PC-3 (cell line): ENCODE measurements around the gene FSTL4. TPM values are rescaled to one million over a fixed set of nuclear protein-coding genes. Genes with fewer than 3 reads are reported as not detected.

ENCODE experiments used
- ATAC-seq: fragments of 200-7000 bp; cut with Tn5 transposase; 2 replicates; pipeline ENCODE4 v1.9.1; 2020; ENCODE audit warnings: mild to moderate bottlenecking, moderate library complexity
- BruUV-seq: library from RNA; stranded (reverse); fragments of 400-500 nt; replicated peaks from 2 replicates; lab custom pipeline; 2021; lab: Mats Ljungman, UMichigan
- CTCF ChIA-PET: fragments of 300-600 bp; sonication (Branson Sonifier 250); formaldehyde crosslinking; loops from one replicate; lab custom pipeline; 2022; ENCODE audit warnings: antibody characterized with exemption; lab: Charles Lee
- POLR2A ChIA-PET: fragments of 300-600 bp; sonication (Branson Sonifier 250); formaldehyde crosslinking; loops from one replicate; lab custom pipeline; 2022; ENCODE audit warnings: antibody characterized with exemption; ENCODE audit not compliant: unreplicated experiment; lab: Charles Lee
- DNase-seq: peaks from one replicate; pipeline ENCODE4 v3.0.0-alpha.2; 2015
- H2AFZ ChIP-seq: fragments of 300-600 bp; sonication (generic); 2 replicates; pipeline ENCODE4 v1.6.0; 2016; ENCODE audit warnings: antibody characterized with exemption, low read length
- H3F3A ChIP-seq: fragments of 300-600 bp; sonication (generic); one replicate; pipeline ENCODE4 v1.6.0; 2017; ENCODE audit warnings: antibody characterized with exemption, low read length, control low read depth, mild to moderate bottlenecking; ENCODE audit not compliant: unreplicated experiment
- H3K27ac ChIP-seq: fragments of 300-600 bp; sonication (generic); 2 replicates; pipeline ENCODE4 v1.5.1; 2016; ENCODE audit warnings: mild to moderate bottlenecking, low read length
- H3K27me3 ChIP-seq: fragments of 300-600 bp; sonication (generic); 2 replicates; pipeline ENCODE4 v1.6.1; 2016; ENCODE audit warnings: low read length, mixed read lengths
- H3K36me3 ChIP-seq: fragments of 300-600 bp; sonication (generic); 2 replicates; pipeline ENCODE4 v1.6.1; 2016; ENCODE audit warnings: low read depth, mixed run types, low read length, mixed read lengths
- H3K4me1 ChIP-seq: fragments of 300-600 bp; sonication (generic); 2 replicates; pipeline ENCODE4 v1.5.1; 2016; ENCODE audit warnings: low read length; ENCODE audit not compliant: insufficient read depth
- H3K4me2 ChIP-seq: fragments of 300-600 bp; sonication (generic); 2 replicates; pipeline ENCODE4 v1.6.0; 2016; ENCODE audit warnings: low read length
- H3K4me3 ChIP-seq: fragments of 300-600 bp; sonication (generic); 2 replicates; pipeline ENCODE4 v1.5.1; 2016; ENCODE audit warnings: mild to moderate bottlenecking, low read length, mixed read lengths
- H3K79me2 ChIP-seq: fragments of 300-600 bp; sonication (generic); 2 replicates; pipeline ENCODE4 v1.6.1; 2017; ENCODE audit warnings: low read length, mixed read lengths
- H3K9ac ChIP-seq: fragments of 300-600 bp; sonication (generic); 2 replicates; pipeline ENCODE4 v1.6.0; 2016; ENCODE audit warnings: mild to moderate bottlenecking, low read length
- H3K9me2 ChIP-seq: fragments of 300-600 bp; sonication (generic); replicated peaks from 2 replicates; pipeline ENCODE4 v1.6.1; 2016; ENCODE audit warnings: mixed run types, low read length, mixed read lengths
- H3K9me3 ChIP-seq: fragments of 300-600 bp; sonication (generic); 2 replicates; pipeline ENCODE4 v1.6.1; 2016; ENCODE audit warnings: low read length, mixed read lengths
- H4K20me1 ChIP-seq: fragments of 300-600 bp; sonication (generic); 2 replicates; pipeline ENCODE4 v1.6.1; 2016; ENCODE audit warnings: low read length, mixed read lengths
- CTCF ChIP-seq: fragments of 300-600 bp; sonication (generic); conservative IDR thresholded peaks from 2 replicates; pipeline ENCODE4 v1.5.1; 2017; ENCODE audit warnings: antibody characterized with exemption, low read depth, mild to moderate bottlenecking, low read length
- EZH2 ChIP-seq: fragments of 300-600 bp; sonication (generic); IDR thresholded peaks from one replicate; pipeline ENCODE4 v1.6.1; 2017; ENCODE audit warnings: antibody characterized with exemption, mild to moderate bottlenecking, low read length; ENCODE audit not compliant: unreplicated experiment
- EZH2phosphoT487 ChIP-seq: fragments of 300-600 bp; sonication (generic); IDR thresholded peaks from 2 replicates; pipeline ENCODE4 v1.6.1; 2018; ENCODE audit warnings: mild to moderate bottlenecking, antibody characterized with exemption, low read length, borderline replicate concordance
- intact Hi-C: fragments of 100-400 bp; cut with micrococcal nuclease; formaldehyde crosslinking; loops from 2 replicates; pipeline ENCODE4 v1.9.0; 2023
- total RNA-seq: library from RNA; depleted of rRNA; stranded (reverse); fragments of >200 nt; gene quantifications from 2 replicates; pipeline ENCODE4 v1.2.3, GENCODE V29; 2014

FSTL4 gene
- total RNA-seq, 1 experiment from 2014 or later = 4.2 TPM

GRCh38 chr5:133530270-133530669 is 82.1 kb downstream of the FSTL4 start:
- Histone ChIP-seq H3K9me2 (no peaks in the 10 kb centered on the region), H3K4me2 (no peak overlapping the region), H3K27ac (no peak overlapping the region), H3K36me3 (no peaks in the 10 kb centered on the region), H3K4me3 (no peak overlapping the region), H3K9ac (no peak overlapping the region), H3K27me3 (no peaks in the 10 kb centered on the region), H4K20me1 (no peaks in the 10 kb centered on the region), H3K9me3 (no peaks in the 10 kb centered on the region), H3F3A (no peaks in the 10 kb centered on the region), H3K79me2 (no peaks in the 10 kb centered on the region), H2AFZ (no peak overlapping the region), H3K4me1 (no peaks in the 10 kb centered on the region)
- TF ChIP-seq EZH2phosphoT487 (no peak), EZH2 (no peak), CTCF (no peak)
- POLR2A ChIA-PET = no interaction called here
- BruUV-seq = no TSS peak
- DNase-seq (no peak), ATAC-seq (no peak)
- CTCF ChIA-PET = no interaction called here
- intact Hi-C loops = no loop called here

DNA sequence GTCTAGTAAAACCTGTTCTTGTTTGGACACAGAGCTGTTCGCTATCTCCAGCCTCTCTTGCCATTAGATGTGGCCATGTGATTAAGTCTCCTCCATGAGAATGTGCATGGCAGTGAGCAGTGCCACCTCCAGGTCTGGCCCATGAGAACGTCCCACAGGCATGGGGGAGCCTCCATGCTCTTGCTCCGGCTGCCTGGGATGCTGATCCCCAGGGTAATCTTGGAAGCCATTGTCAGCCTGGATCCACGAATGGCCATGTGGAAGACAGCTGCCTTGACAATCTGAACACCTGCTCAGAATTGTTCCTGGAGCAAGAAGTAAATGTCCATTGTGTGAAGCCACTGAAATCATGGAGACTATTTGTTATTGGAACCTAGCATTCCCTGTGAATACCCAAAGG is 83.5 kb downstream of the FSTL4 start:
- Histone ChIP-seq H3K9ac (no peak overlapping the region), H3K4me2 (no peak overlapping the region), H3K4me3 (no peak overlapping the region), H3K4me1 (no peaks in the 10 kb centered on the region), H4K20me1 (no peaks in the 10 kb centered on the region), H3K27ac (no peak overlapping the region), H3K9me3 (no peaks in the 10 kb centered on the region), H3F3A (no peaks in the 10 kb centered on the region), H2AFZ (no peak overlapping the region), H3K36me3 (no peaks in the 10 kb centered on the region), H3K79me2 (no peaks in the 10 kb centered on the region), H3K27me3 (no peaks in the 10 kb centered on the region), H3K9me2 (no peaks in the 10 kb centered on the region)
- BruUV-seq = no TSS peak
- intact Hi-C loops = no loop called here
- ChIA-PET POLR2A (no interaction called here), CTCF (no interaction called here)
- DNase-seq (no peak), ATAC-seq (no peak)
- TF ChIP-seq CTCF (no peak), EZH2 (no peak), EZH2phosphoT487 (no peak)

GRCh38 chr5:133527311-133527710 is 85.0 kb downstream of the FSTL4 start:
- DNase-seq (no peak), ATAC-seq (no peak)
- H2AFZ ChIP-seq = no peak overlapping the region
- TF ChIP-seq EZH2phosphoT487 (no peak), EZH2 (no peak), CTCF (no peak)
- no peaks in the 10 kb centered on the region for H3K4me1 ChIP-seq
- H3K36me3 ChIP-seq = no peaks in the 10 kb centered on the region
- no TSS peak for BruUV-seq
- no peak overlapping the region for H3K27ac ChIP-seq
- no peaks in the 10 kb centered on the region for H3K27me3 ChIP-seq
- POLR2A ChIA-PET = no interaction called here
- no peaks in the 10 kb centered on the region for H3F3A ChIP-seq
- no peak overlapping the region for H3K9ac ChIP-seq
- no peak overlapping the region for H3K4me2 ChIP-seq
- no peaks in the 10 kb centered on the region for H3K9me2 ChIP-seq
- intact Hi-C loops = no loop called here
- H3K4me3 ChIP-seq = no peak overlapping the region
- H3K9me3 ChIP-seq = no peaks in the 10 kb centered on the region
- no peaks in the 10 kb centered on the region for H3K79me2 ChIP-seq
- no peaks in the 10 kb centered on the region for H4K20me1 ChIP-seq
- CTCF ChIA-PET = no interaction called here
